GM12874 (cell line): ENCODE measurements around the gene PRKRA.

Experiments
- TF ChIP-seq, protein P1 (sequence below): IDR thresholded peaks from 2 replicates; pipeline ENCODE4 v1.5.1; 2011; ENCODE audit warnings: low read depth, mild to moderate bottlenecking, control low read depth, low read length, moderate library complexity; ENCODE audit not compliant: insufficient read depth

The PRKRA gene

GRCh38 chr2:178429336-178429735, 21.6 kb downstream of the PRKRA start:
- TF ChIP-seq, protein P1, sequence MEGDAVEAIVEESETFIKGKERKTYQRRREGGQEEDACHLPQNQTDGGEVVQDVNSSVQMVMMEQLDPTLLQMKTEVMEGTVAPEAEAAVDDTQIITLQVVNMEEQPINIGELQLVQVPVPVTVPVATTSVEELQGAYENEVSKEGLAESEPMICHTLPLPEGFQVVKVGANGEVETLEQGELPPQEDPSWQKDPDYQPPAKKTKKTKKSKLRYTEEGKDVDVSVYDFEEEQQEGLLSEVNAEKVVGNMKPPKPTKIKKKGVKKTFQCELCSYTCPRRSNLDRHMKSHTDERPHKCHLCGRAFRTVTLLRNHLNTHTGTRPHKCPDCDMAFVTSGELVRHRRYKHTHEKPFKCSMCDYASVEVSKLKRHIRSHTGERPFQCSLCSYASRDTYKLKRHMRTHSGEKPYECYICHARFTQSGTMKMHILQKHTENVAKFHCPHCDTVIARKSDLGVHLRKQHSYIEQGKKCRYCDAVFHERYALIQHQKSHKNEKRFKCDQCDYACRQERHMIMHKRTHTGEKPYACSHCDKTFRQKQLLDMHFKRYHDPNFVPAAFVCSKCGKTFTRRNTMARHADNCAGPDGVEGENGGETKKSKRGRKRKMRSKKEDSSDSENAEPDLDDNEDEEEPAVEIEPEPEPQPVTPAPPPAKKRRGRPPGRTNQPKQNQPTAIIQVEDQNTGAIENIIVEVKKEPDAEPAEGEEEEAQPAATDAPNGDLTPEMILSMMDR: no peak

GRCh38 chr2:178428396-178428806, 22.6 kb downstream of the PRKRA start:
- TF ChIP-seq, protein P1: no peak

DNA sequence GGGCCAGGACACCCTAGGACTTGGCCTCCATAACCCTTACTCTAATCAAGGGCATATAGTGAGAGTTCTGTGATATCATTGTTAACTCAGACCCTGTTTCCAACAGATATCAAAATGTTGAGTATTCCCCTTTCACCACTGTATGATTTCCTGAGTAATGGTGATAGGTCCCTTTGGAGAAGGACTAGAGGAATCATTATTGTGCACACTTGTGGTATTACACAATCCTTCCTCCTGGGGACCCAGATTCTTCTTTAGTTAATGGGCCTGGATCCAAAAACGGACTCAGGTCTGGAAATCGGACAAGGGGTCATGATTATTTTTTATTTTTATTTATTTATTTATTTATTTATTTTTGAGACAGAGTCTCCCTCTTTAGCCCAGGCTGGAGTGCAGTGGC, 23.5 kb downstream of the PRKRA start:
- TF ChIP-seq, protein P1: no peak

GRCh38 chr2:178426388-178426787, 24.6 kb downstream of the PRKRA start:
- TF ChIP-seq, protein P1: no peak

GRCh38 chr2:178425255-178425827, 25.6 kb downstream of the PRKRA start:
- TF ChIP-seq, protein P1: no peak

GRCh38 chr2:178422097-178422496, 28.9 kb downstream of the PRKRA start:
- TF ChIP-seq, protein P1: no peak

DNA sequence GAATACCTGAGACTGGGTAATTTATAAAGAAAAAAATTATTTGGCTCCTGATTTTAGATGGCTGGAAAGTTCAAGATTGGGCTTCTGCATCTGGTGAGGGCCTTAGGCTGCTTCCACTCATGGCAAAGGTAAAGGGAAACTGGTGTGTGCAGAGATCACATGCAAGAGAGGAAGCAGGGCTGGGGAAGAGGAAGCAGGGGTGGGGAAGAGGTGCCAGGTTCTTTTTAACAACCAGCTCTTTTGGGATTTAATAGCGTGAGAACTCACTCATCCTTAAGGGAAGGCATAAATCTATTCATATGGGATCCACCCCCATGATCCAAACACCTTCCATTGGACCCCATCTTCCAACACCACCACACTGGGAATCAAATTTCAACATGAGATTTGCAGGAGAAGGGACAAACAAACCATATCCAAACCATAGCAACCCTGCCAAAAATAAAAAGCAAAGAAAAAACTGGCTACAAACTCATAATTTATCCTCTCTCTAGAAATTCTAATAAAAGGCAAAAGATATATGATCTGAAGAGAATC, 30.4 kb downstream of the PRKRA start:
- TF ChIP-seq, protein P1: no peak
